Immature natural killer cell (primary cell): ENCODE data around the gene TCFL5. TPM values are rescaled to one million over a fixed set of nuclear protein-coding genes. Genes with fewer than 3 reads are reported as not detected.
A peak's percentile ranks its signal among the peaks of the same experiment; 100 is the strongest.

ENCODE experiments used
- DNase-seq, 3 donors: peaks; one replicate each; pipeline ENCODE4 v3.0.0; 2022; ENCODE audit warnings: mixed read lengths in 1 of 3
- H3K27ac Mint-ChIP-seq, 6 donors: one replicate each; pipeline ENCODE4 v1.8.0; 2020; ENCODE audit warnings: mixed read lengths in 6 of 6, mild to moderate bottlenecking in 5 of 6, inconsistent platforms in 4 of 6, moderate library complexity in 3 of 6
- H3K27me3 Mint-ChIP-seq, 3 donors: one replicate each; pipeline ENCODE4 v1.8.0; 2020 to 2021; ENCODE audit warnings: low read depth in 3 of 3, mild to moderate bottlenecking in 3 of 3, mixed read lengths in 3 of 3, moderate library complexity in 3 of 3, inconsistent platforms in 1 of 3
- H3K36me3 Mint-ChIP-seq, 3 donors: one replicate each; pipeline ENCODE4 v1.8.0; 2020; ENCODE audit warnings: mixed read lengths in 3 of 3, inconsistent platforms in 2 of 3, mild to moderate bottlenecking in 2 of 3
- H3K4me1 Mint-ChIP-seq, 2 donors: one replicate each; pipeline ENCODE4 v1.8.0; 2020; ENCODE audit warnings: inconsistent platforms in 2 of 2, mild to moderate bottlenecking in 2 of 2, mixed read lengths in 2 of 2, moderate library complexity in 1 of 2
- H3K4me3 Mint-ChIP-seq, 5 donors: one replicate each; pipeline ENCODE4 v1.8.0; 2020; ENCODE audit warnings: mild to moderate bottlenecking in 5 of 5, mixed read lengths in 5 of 5, inconsistent platforms in 3 of 5, moderate library complexity in 3 of 5
- H3K9me3 Mint-ChIP-seq, 6 donors: one replicate each; pipeline ENCODE4 v1.8.0; 2020; ENCODE audit warnings: mild to moderate bottlenecking in 6 of 6, mixed read lengths in 6 of 6, inconsistent platforms in 4 of 6, moderate library complexity in 3 of 6
- polyA plus RNA-seq, 3 donors: library from polyadenylated mRNA; unstranded; fragments of 300-500 nt; fragmentation: Illumina TruSeq; gene quantifications; one replicate each; pipeline ENCODE4 v1.2.3, GENCODE V29; 2021

Gene TCFL5
- polyA plus RNA-seq, 3 donors from 2014 or later, result 0.63 to 2.1 (median 1.1) TPM

DNA sequence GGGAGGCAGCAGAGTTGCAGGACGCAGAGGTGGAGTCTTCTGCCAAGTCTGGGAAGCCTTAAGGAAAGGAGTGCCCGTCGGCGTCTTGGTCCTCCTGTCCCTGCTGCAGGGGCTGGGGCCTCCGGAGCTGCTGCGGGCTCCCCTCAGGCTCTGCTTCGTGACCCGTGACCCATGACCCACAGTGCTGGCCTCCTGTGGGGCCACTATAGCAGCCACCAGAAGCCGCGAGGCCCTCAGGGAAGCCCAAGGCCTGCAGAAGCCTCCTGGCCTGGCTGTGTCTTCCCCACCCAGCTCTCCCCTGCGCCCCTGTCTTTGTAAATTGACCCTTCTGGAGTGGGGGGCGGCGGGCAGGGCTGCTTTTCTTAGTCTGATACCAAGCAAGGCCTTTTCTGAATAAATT, 48.0 kb downstream of the TCFL5 start:
- peaks cover 0 to 13% (median 11%) of the 10 kb centered on the region in 3 donors for H3K27me3 Mint-ChIP-seq
- H3K4me1 Mint-ChIP-seq, result peaks cover under 1 to 6% of the 10 kb centered on the region in 2 donors

DNA sequence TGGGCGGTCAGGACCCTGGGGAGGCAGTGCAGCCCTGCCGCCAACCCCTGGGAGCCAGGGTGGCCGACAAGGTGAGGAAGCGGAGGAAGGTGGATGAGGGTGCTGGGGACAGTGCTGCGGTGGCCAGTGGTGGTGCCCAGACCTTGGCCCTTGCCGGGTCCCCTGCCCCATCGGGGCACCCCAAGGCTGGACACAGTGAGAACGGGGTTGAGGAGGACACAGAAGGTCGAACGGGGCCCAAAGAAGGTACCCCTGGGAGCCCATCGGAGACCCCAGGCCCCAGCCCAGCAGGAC, 48.8 kb downstream of the TCFL5 start:
- H3K36me3 Mint-ChIP-seq, result peaks cover 3 to 15% (median 3%) of the 10 kb centered on the region in 3 donors
- no peak overlapping the region for H3K4me3 Mint-ChIP-seq
- DNase-seq, result no peak
- peaks cover 0 to 13% (median 10%) of the 10 kb centered on the region in 3 donors for H3K27me3 Mint-ChIP-seq
- H3K9me3 Mint-ChIP-seq, result no peaks in the 10 kb centered on the region
- H3K4me1 Mint-ChIP-seq, result peaks cover 7 to 10% of the 10 kb centered on the region in 2 donors
- no peak overlapping the region for H3K27ac Mint-ChIP-seq

More for the DNA sequence above, 48.0 kb downstream of the TCFL5 start:
- H3K9me3 Mint-ChIP-seq, result no peaks in the 10 kb centered on the region
- no peak overlapping the region for H3K27ac Mint-ChIP-seq
- DNase-seq, result no peak
- H3K4me3 Mint-ChIP-seq, result no peak overlapping the region
- peaks cover 3 to 9% (median 3%) of the 10 kb centered on the region in 3 donors for H3K36me3 Mint-ChIP-seq

DNA sequence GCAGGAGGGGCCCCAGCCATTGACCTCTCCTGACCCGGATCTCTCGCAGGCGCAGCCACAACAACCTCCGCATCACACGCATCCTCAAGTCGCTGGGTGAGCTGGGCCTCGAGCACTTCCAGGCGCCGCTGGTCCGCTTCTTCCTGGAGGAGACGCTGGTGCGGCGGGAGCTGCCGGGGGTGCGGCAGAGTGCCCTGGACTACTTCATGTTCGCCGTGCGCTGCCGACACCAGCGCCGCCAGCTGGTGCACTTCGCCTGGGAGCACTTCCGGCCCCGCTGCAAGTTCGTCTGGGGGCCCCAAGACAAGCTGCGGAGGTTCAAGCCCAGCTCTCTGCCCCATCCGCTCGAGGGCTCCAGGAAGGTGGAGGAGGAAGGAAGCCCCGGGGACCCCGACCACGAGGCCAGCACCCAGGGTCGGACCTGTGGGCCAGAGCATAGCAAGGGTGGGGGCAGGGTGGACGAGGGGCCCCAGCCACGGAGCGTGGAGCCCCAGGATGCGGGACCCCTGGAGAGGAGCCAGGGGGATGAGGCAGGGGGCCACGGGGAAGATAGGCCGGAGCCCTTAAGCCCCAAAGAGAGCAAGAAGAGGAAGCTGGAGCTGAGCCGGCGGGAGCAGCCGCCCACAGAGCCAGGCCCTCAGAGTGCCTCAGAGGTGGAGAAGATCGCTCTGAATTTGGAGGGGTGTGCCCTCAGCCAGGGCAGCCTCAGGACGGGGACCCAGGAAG, 49.3 kb downstream of the TCFL5 start:
- no peak overlapping the region for H3K27ac Mint-ChIP-seq
- H3K36me3 Mint-ChIP-seq, result peaks cover 3 to 15% (median 3%) of the 10 kb centered on the region in 3 donors
- no peak for DNase-seq
- peaks cover 8 to 11% of the 10 kb centered on the region in 2 donors for H3K4me1 Mint-ChIP-seq
- H3K9me3 Mint-ChIP-seq, result no peaks in the 10 kb centered on the region
- no peak overlapping the region for H3K4me3 Mint-ChIP-seq
- H3K27me3 Mint-ChIP-seq, result peaks cover 0 to 13% (median 9%) of the 10 kb centered on the region in 3 donors

DNA sequence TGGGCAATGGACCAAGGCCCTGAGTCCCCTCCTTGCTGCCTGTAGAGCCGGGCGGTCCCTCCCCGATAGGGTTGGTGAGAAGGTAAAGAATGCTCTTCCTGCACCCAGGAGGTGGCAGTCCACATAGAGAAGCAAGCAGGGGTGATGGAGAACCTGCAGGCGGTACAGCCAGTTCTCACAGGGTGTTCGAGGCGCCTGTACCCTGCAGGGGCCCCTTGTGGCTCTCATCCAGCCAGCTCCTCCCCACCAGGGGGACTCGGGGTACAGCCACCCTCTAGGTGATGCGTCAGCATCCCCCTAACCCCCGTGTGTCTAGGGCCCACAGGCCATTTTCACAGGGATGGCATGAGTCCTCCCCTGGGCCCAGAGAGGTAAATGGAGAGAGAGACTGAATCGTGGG, 49.9 kb downstream of the TCFL5 start:
- Mint-ChIP-seq H3K4me1 (peaks cover 10 to 14% of the 10 kb centered on the region in 2 donors), H3K4me3 (no peak overlapping the region), H3K36me3 (peaks cover 3 to 15% (median 3%) of the 10 kb centered on the region in 3 donors), H3K9me3 (no peaks in the 10 kb centered on the region), H3K27me3 (peaks cover 0 to 13% (median 9%) of the 10 kb centered on the region in 3 donors), H3K27ac (no peak overlapping the region)
- no peak for DNase-seq

DNA sequence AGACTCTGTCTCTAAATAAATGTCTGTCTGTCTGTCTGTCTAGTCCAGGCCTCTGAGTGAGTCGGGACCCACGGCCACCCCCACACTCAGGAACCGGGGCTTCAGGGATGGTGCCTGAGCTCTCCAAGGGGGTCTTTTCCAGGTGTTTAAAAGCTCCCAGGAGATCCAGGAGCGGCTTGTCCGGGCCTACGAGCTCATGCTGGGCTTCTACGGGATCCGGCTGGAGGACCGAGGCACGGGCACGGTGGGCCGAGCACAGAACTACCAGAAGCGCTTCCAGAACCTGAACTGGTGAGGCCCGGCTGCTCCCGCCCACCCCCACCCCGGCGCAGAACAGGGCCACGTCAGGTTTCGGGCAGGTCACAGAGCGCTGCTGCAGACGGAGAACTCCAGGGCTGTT, 50.3 kb downstream of the TCFL5 start:
- Mint-ChIP-seq H3K9me3 (no peaks in the 10 kb centered on the region), H3K27me3 (peaks cover 0 to 12% (median 9%) of the 10 kb centered on the region in 3 donors), H3K36me3 (peaks cover 3 to 15% (median 3%) of the 10 kb centered on the region in 3 donors), H3K4me3 (no peak overlapping the region), H3K4me1 (peaks cover 14 to 18% of the 10 kb centered on the region in 2 donors), H3K27ac (no peak overlapping the region)
- no peak for DNase-seq

DNA sequence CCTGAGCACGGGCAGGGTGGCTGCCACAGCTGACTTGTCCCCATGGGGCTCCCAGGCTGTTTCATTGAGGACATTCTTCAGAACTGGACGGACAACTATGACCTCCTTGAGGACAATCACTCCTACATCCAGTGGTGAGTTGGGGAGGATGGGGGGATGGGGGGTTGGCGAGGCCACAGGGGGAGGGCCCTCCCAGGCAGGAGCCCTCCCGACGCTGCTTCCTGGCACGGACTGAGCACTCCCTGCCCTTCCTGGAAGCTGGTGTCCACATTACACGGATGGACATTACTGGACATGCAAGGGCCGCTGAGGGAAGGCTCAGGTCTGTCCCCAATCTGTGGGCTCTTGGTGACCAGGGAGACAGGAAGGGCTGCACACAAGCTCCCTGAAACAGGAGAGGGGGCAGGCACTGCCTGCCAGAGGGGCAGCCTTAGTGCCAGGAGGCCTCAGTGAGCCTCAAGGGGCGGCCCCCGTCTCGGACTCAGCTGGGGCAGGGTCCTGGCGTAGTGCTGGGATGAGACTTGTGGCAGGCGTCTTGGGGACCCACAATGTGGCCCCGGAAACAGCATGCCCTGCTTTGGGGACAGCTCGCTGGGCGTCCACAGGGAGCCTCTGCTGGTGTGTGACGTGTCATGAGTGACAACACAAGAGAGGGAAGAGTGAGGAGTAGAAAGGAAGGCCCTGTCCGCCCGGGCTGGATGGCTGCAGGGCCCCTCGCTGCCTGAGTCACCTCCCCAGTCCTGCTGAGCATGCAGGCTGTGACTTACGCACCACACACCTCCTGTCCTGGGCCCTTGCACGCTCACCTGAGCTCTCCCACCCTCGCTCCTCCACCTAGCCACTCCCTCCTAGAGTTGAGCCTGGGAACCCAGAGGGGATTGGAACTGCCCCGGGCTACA, 51.8 kb downstream of the TCFL5 start:
- Mint-ChIP-seq H3K9me3 (no peaks in the 10 kb centered on the region), H3K27me3 (peaks cover 0 to under 1% (median 0%) of the 10 kb centered on the region in 3 donors), H3K4me1 (peaks cover 17 to 20% of the 10 kb centered on the region in 2 donors), H3K36me3 (peaks cover 3 to 15% (median 3%) of the 10 kb centered on the region in 3 donors), H3K4me3 (no peak overlapping the region), H3K27ac (no peak overlapping the region)
- no peak for DNase-seq

DNA sequence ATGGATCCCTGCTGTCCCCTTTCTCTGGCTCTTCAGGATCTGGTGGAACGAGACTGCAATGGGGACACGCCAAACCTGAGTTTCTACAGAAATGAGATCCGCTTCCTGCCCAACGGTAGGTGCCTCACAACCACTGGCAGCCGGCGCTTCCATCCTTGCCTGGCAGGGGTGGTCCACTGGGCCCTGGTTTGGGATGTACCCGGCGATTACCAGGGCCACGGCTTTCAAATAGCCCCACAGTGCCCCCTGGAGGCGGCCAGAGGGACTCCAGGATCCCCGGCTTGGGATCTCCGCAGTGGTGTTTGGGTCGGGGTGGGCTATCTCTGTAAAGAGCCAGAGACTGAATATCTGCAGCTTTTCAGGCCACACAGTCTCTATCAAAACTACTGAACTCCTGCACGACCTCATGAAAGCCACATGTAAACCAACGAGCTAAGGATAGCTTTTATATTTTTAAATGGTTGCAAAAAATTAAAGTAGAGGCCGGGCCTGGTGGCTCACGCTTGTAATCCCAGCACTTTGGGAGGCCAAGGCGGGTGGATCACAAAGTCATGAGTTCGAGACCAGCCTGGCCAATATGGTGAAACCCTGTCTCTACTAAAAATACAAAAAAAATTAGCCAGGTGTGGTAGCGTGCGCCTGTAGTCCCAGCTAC, 53.3 kb downstream of the TCFL5 start:
- Mint-ChIP-seq H3K4me1 (peaks cover 25 to 26% of the 10 kb centered on the region in 2 donors), H3K9me3 (no peaks in the 10 kb centered on the region), H3K27ac (peak overlapping the region in 4 of 6 donors; percentile 75 to 79 (median 77)), H3K36me3 (peaks cover 3 to 15% (median 3%) of the 10 kb centered on the region in 3 donors), H3K4me3 (peak overlapping the region; percentile 11 to 62 (median 59)), H3K27me3 (peaks cover 5 to 8% (median 6%) of the 10 kb centered on the region in 3 donors)
- peak; percentile 72 to 77 (median 74) for DNase-seq

DNA sequence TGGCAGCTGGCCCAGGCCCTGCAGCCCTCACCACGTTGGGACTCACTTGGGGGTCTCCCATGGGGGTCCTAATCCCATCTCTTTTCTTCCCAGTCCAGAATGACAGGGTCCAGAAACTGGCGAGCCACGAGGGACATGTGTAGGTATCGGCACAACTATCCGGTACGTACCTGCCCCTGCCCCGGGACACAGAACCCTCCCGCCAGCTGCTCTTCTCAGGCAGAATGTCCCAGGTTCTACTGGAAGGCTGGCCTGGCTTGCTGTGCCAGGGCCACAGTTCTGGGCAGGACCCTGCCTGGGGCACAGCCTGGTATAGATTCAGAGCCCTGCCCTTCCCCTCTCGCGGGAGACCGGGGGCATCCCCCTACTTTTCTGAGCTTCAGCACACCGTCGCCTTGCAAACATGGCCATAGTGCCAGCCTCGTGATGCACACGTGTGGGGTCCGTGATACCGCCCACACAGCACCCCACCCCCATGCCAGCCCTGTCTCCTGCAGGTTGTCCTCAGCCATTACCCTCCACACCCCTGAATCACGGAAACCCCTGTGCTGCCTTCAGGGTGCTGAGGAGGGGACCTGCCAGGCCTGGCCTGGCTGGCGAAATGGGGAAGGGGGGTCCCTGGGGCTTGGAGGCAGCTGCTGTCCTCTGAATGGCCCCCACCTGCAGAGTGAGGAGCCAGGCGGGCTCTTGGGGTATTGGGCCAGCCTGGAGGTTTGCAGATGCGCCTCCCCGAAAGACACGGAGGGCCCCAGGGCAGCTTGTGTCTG, 54.0 kb downstream of the TCFL5 start:
- Mint-ChIP-seq H3K9me3 (no peaks in the 10 kb centered on the region), H3K4me1 (peaks cover 26 to 29% of the 10 kb centered on the region in 2 donors), H3K27ac (peak overlapping the region in 3 of 6 donors; percentile 35 to 53 (median 48)), H3K36me3 (peaks cover 3 to 15% (median 3%) of the 10 kb centered on the region in 3 donors), H3K4me3 (peak overlapping the region in 2 of 5 donors; percentile 7 to 36), H3K27me3 (peaks cover 5 to 10% (median 6%) of the 10 kb centered on the region in 3 donors)
- DNase-seq, result no peak

DNA sequence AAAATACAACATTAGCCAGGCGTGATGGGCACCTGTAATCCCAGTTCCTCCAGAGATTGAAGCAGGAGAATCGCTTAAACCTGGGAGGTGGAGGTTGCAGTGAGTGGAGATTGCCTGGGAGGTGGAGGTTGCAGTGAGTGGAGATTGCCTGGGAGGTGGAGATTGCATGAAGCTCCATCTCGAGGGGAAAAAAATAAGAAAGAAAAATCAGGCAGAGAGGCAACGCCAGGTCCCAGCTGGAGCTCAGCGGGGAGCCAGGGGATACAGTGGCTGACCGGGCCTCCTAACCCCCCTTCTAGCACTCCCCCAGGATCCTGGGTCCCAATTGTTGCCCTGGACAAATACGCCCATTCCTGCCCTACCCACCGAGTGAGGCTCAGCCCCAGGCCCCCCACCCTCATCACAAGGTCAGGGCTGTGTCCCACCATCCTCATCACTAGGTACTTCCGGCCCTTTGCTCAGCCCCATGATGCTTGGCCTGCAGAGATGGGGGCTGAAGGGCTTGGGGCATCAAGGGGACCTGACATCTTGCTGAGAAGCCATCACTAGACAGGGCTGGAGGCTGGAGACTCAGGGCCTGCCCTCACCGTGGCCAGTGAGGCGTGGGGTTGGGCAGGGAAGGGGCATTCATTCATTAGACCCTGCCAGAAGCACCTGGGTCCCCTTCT, 55.1 kb downstream of the TCFL5 start:
- peaks cover 26 to 29% of the 10 kb centered on the region in 2 donors for H3K4me1 Mint-ChIP-seq
- H3K27me3 Mint-ChIP-seq, result peaks cover 5 to 10% (median 6%) of the 10 kb centered on the region in 3 donors
- peak overlapping the region; percentile 35 to 76 (median 60) for H3K27ac Mint-ChIP-seq
- no peaks in the 10 kb centered on the region for H3K9me3 Mint-ChIP-seq
- H3K4me3 Mint-ChIP-seq, result peak overlapping the region; percentile 70 to 82 (median 75)
- no peak for DNase-seq
- H3K36me3 Mint-ChIP-seq, result peaks cover 0 to 11% (median 0%) of the 10 kb centered on the region in 3 donors

DNA sequence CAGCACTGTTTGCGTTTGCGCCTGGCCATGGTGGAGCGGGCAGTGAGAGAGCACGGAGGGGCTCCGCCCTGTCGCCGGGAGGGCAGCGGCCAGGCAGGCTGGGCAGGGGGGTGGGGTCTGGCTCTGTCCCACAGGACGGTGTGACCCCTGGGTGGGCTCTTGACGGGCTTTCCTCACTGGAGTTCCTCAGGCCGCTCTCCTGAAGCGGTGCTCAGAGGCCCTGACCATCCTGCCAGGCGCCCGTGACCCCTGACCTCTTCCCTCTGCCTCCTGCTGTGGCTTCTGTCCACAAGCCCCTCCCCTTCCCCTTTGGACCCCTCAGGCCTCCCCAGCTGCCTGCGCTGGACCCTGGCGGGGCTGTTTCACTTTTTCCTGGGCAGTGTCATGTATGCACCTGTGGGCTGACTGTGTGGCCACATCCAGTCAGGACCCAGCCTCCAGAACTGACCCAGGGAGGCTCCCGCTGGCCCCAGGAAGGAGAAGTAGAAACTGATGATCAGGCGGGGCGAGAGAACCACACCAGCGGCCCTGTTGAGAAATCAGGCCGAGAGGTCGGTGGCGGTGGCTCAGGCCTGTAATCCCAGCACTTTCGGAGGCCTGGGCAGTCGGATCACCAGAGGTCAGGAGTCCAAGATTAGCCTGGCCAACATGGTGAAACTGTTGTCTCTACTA, 55.8 kb downstream of the TCFL5 start:
- Mint-ChIP-seq H3K4me3 (peak overlapping the region; percentile 70 to 82 (median 75)), H3K27ac (peak overlapping the region in 4 of 6 donors; percentile 48 to 76 (median 60)), H3K36me3 (peaks cover 0 to 11% (median 0%) of the 10 kb centered on the region in 3 donors), H3K9me3 (no peaks in the 10 kb centered on the region), H3K4me1 (peaks cover 26 to 29% of the 10 kb centered on the region in 2 donors), H3K27me3 (peaks cover 5 to 10% (median 6%) of the 10 kb centered on the region in 3 donors)
- DNase-seq, result no peak

DNA sequence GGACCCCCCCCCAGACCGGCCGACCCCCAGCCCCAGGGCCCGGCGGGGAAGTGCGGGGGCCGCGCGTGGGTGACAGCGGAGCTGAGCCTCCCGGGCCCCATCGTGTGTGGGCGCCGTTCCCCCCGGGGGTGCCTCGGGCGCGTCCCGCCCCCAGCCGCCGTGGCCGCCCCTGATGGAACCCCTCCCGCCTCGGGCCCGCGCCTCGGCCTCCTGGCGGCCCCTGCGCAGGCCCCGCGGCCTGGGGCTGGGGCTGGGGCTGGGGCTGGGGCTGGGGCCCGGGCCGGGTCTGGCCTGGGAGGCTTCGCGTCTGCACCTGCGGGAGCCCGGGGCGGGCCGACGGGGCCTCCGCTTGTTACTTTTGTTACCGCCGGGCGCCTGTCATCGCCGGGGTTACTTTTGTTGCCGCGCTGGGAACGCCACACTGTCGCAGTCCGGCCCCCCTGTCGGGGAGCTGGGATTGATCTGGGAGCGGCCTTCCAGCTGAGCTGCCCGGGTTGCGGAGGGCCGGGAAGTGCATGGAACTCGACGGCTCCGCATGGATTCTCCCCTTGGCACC, 56.4 kb downstream of the TCFL5 start:
- Mint-ChIP-seq H3K4me3 (peak overlapping the region; percentile 60 to 82 (median 74)), H3K27me3 (peaks cover 5 to 10% (median 6%) of the 10 kb centered on the region in 3 donors), H3K27ac (peak overlapping the region in 5 of 6 donors; percentile 8 to 89 (median 60)), H3K9me3 (no peaks in the 10 kb centered on the region), H3K36me3 (peaks cover 0 to 12% (median 0%) of the 10 kb centered on the region in 3 donors), H3K4me1 (peaks cover 26 to 29% of the 10 kb centered on the region in 2 donors)
- DNase-seq, result peak in 2 of 3 donors; percentile 38 to 42
